OCI-LY3 (cell line): ENCODE data around the gene STX4.

ENCODE experiments used
- H2AFZ ChIP-seq: fragments of 200-600, 300-600 bp; shearing (Covaris generic); 2 replicates; pipeline ENCODE4 v1.6.0; 2014; ENCODE audit warnings: antibody characterized with exemption, low read depth, low read length
- H3K27ac ChIP-seq: fragments of 200-600, 300-600 bp; sonication (generic); 2 replicates; pipeline ENCODE4 v1.5.1; 2014; ENCODE audit warnings: mild to moderate bottlenecking, low read length, moderate library complexity, mixed read lengths
- H3K27me3 ChIP-seq: fragments of 200-600, 300-600 bp; sonication (generic); 2 replicates; pipeline ENCODE4 v1.6.1; 2014; ENCODE audit warnings: low read depth, low read length, mixed read lengths
- H3K36me3 ChIP-seq: fragments of 200-600, 300-600 bp; sonication (generic); replicated peaks from 2 replicates; pipeline ENCODE3; 2014; ENCODE audit warnings: low read depth, low read length, mixed read lengths
- H3K4me1 ChIP-seq: fragments of 300-600, 200-600 bp; sonication (generic); 2 replicates; pipeline ENCODE4 v1.6.1; 2014; ENCODE audit warnings: low read length, mixed read lengths
- H3K4me2 ChIP-seq: fragments of 200-600, 300-600 bp; sonication (generic); 2 replicates; pipeline ENCODE4 v1.6.1; 2014; ENCODE audit warnings: low read length, mixed read lengths
- H3K4me3 ChIP-seq: fragments of 300-600, 200-600 bp; sonication (generic); 2 replicates; pipeline ENCODE4 v1.5.1; 2014; ENCODE audit warnings: antibody characterized with exemption, mild to moderate bottlenecking, low read length, moderate library complexity
- H3K79me2 ChIP-seq: fragments of 300-600, 200-600 bp; shearing (Covaris generic); 2 replicates; pipeline ENCODE4 v1.6.1; 2014; ENCODE audit warnings: mild to moderate bottlenecking, low read length, mixed read lengths
- H3K9ac ChIP-seq: fragments of 300-600, 200-600 bp; shearing (Covaris generic); 2 replicates; pipeline ENCODE4 v1.6.0; 2014; ENCODE audit warnings: mild to moderate bottlenecking, low read length, moderate library complexity
- H3K9me3 ChIP-seq: fragments of 200-600, 300-600 bp; shearing (Covaris generic); 2 replicates; pipeline ENCODE4 v1.6.1; 2014; ENCODE audit warnings: low read length, mixed read lengths; ENCODE audit not compliant: insufficient read depth
- H4K20me1 ChIP-seq: fragments of 200-600, 300-600 bp; sonication (generic); 2 replicates; pipeline ENCODE4 v1.6.1; 2016; ENCODE audit warnings: low read length, mixed read lengths; ENCODE audit not compliant: insufficient read depth
- CTCF ChIP-seq: fragments of 200-600, 300-600 bp; sonication (generic); IDR thresholded peaks from 2 replicates; pipeline ENCODE4 v1.5.1; 2014; ENCODE audit warnings: antibody characterized with exemption, low read length, low read depth
- EZH2phosphoT487 ChIP-seq: fragments of 200-600 bp; shearing (Covaris generic); IDR thresholded peaks from 2 replicates; pipeline ENCODE4 v1.6.1; 2018; ENCODE audit warnings: antibody characterized with exemption, mixed run types, low read depth

STX4 gene

GRCh38 chr16:31083981-31084380 lies 50.6 kb downstream of the STX4 start:
- H3K27me3 ChIP-seq, result no peaks in the 10 kb centered on the region
- no peaks in the 10 kb centered on the region; the same call in 1 of the 2 replicates for H3K79me2 ChIP-seq
- peaks cover 2% of the 10 kb centered on the region; the same call in 1 of the 2 replicates for H4K20me1 ChIP-seq
- peaks cover 22% of the 10 kb centered on the region for H3K36me3 ChIP-seq
- H3K27ac ChIP-seq, result no peak overlapping the region
- H3K4me1 ChIP-seq, result no peaks in the 10 kb centered on the region
- H3K4me3 ChIP-seq, result no peak overlapping the region
- no peaks in the 10 kb centered on the region for H3K9me3 ChIP-seq
- no peak overlapping the region for H2AFZ ChIP-seq
- no peak overlapping the region for H3K4me2 ChIP-seq
- no peak overlapping the region for H3K9ac ChIP-seq
- TF ChIP-seq CTCF (no peak), EZH2phosphoT487 (no peak)

GRCh38 chr16:31084584-31085302 lies 51.4 kb downstream of the STX4 start:
- H3K9me3 ChIP-seq, result no peaks in the 10 kb centered on the region
- TF ChIP-seq CTCF (no peak), EZH2phosphoT487 (no peak)
- no peak overlapping the region for H3K27ac ChIP-seq
- no peaks in the 10 kb centered on the region for H3K27me3 ChIP-seq
- H2AFZ ChIP-seq, result no peak overlapping the region
- H3K4me2 ChIP-seq, result no peak overlapping the region
- no peaks in the 10 kb centered on the region for H3K4me1 ChIP-seq
- H3K36me3 ChIP-seq, result peaks cover 20% of the 10 kb centered on the region
- H3K4me3 ChIP-seq, result no peak overlapping the region
- H3K79me2 ChIP-seq, result no peaks in the 10 kb centered on the region; the same call in 1 of the 2 replicates
- no peak overlapping the region for H3K9ac ChIP-seq
- H4K20me1 ChIP-seq, result no peaks in the 10 kb centered on the region; the same call in 1 of the 2 replicates

- peaks cover 15% of the 10 kb centered on the region for H3K36me3 ChIP-seq
These were observed 52.1 kb downstream of the STX4 start for GRCh38 chr16:31085411-31085810.

More at GRCh38 chr16:31085411-31085810, 52.1 kb downstream of the STX4 start:
- no peak overlapping the region for H2AFZ ChIP-seq
- H4K20me1 ChIP-seq, result no peaks in the 10 kb centered on the region; the same call in 1 of the 2 replicates
- H3K4me2 ChIP-seq, result no peak overlapping the region
- H3K27ac ChIP-seq, result no peak overlapping the region
- no peaks in the 10 kb centered on the region for H3K4me1 ChIP-seq
- peaks cover 2% of the 10 kb centered on the region; the same call in 1 of the 2 replicates for H3K79me2 ChIP-seq
- no peaks in the 10 kb centered on the region for H3K27me3 ChIP-seq
- H3K4me3 ChIP-seq, result no peak overlapping the region
- no peak overlapping the region for H3K9ac ChIP-seq
- no peak for TF ChIP-seq CTCF
- TF ChIP-seq EZH2phosphoT487, result no peak
- no peaks in the 10 kb centered on the region for H3K9me3 ChIP-seq
